Omental fat pad (tissue), 4 donors: ENCODE measurements around the gene NIM1K. TPM values are rescaled to one million over a fixed set of nuclear protein-coding genes. Genes with fewer than 3 reads are reported as not detected.

Experiments used
- ATAC-seq: fragments of 150-250 bp; one replicate; pipeline ENCODE4 v1.9.1; 2016; ENCODE audit warnings: mild to moderate bottlenecking, moderate library complexity; ENCODE audit not compliant: low FRiP score
- DNase-seq: peaks from one replicate; pipeline ENCODE4 v3.0.0-alpha.2; 2019; ENCODE audit warnings: low spot score
- CTCF ChIP-seq, 3 donors: fragments of 450-650 bp; IDR thresholded peaks; one replicate each; pipeline ENCODE4 v1.5.1; 2016 to 2017; ENCODE audit warnings: antibody characterized with exemption in 3 of 3, mild to moderate bottlenecking in 3 of 3, moderate library complexity in 2 of 3
- total RNA-seq, 4 donors: library from RNA; depleted of rRNA; stranded (reverse); fragments of >200 nt; gene quantifications; one replicate each; pipeline ENCODE4 v1.1.0, GENCODE V29; 2016

The NIM1K gene
- total RNA-seq, 4 donors from 2014 or later, result 0.12 to 0.79 (median 0.19) TPM; not detected in 1

DNA sequence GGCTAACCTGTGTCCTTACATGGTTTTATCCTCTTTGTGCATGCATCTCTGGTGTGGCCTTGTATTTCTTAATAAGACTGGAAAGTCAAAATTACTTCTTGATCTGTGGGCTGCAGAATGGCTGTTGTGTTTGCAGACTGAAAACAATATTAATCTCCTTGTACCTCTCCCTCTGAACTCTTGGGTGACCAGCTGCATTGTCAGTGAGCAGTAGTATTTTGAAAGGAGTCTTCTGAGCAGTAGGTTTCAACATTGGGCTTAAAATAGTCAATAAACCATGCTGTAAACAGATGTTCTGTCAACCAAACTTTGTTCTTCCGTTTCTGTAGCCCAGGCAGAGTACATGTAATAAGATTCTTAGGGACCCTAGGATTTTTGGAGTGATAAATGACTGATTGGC is 26.7 kb upstream of the NIM1K start:
- no peak for ATAC-seq
- DNase-seq, result no peak
- TF ChIP-seq CTCF (IDR thresholded peaks at IDR 0.05), result no peak

DNA sequence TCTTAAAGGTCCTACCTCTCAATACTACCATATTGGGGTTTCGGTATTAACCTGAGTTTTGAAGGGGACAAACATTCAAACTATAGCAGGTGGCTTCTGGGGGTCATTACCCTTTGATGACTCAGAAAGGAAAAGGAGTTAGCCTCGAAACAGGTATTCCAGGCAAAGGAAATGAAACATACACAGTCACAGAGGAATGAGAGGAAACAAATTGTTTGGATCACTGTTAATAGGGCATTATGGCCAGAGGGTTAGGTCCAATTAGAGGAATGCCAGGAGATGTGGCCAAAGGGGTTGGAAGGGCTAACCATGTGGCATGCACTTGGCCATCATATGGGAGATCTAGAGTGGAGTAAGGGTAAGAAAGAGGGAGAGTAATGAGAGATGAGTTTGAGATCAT is 23.9 kb upstream of the NIM1K start:
- no peak for TF ChIP-seq CTCF (IDR thresholded peaks at IDR 0.05)
- DNase-seq, result no peak
- ATAC-seq, result no peak

DNA sequence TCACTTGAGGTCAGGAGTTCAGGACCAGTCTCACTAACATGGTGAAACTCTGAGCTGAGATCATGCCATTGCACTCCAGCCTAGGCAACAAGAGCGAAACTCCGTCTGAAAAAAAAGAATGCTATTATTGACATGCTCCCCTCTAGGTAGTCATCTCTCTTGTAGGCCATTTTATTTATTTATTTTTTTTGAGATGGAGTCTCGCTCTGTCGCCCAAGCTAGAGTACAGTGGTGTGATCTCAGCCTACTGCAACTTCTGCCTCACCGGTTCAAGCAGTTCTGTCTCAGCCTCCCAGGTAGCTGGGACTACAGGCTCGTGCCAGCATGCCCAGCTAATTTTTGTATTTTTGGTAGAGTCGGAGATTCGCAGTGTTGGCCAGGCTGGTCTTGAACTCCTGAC is 20.6 kb upstream of the NIM1K start:
- DNase-seq, result no peak
- no peak for ATAC-seq
- no peak for TF ChIP-seq CTCF (IDR thresholded peaks at IDR 0.05)

- DNase-seq (no peak), ATAC-seq (no peak)
- TF ChIP-seq CTCF (IDR thresholded peaks at IDR 0.05), result no peak
Measured at GRCh38 chr5:43171926-43172325, 20.1 kb upstream of the NIM1K start.

DNA sequence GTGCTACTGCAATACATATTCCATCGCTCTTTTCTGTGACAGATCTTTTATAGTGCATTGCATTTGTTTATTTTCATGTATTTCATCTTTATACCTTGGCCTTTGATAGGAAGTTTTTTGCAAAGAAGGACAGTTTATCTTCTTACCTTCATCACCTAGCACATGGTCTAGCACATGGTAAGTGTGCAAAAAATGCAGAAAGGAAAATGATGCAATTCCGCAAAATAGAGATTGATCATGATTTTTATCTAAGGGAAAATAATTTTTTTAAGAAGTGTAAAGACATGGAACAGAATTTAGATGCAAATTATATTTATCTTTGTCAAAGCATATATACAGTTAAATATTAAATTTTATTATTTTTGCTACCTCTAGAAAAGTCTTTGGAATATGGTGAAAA is 19.2 kb upstream of the NIM1K start:
- ATAC-seq, result no peak
- DNase-seq, result no peak
- TF ChIP-seq CTCF (IDR thresholded peaks at IDR 0.05), result no peak

GRCh38 chr5:43174586-43174985 is 17.4 kb upstream of the NIM1K start:
- no peak for TF ChIP-seq CTCF (IDR thresholded peaks at IDR 0.05)
- DNase-seq (no peak), ATAC-seq (no peak)

GRCh38 chr5:43179836-43180235 is 12.2 kb upstream of the NIM1K start:
- no peak for TF ChIP-seq CTCF (IDR thresholded peaks at IDR 0.05)
- DNase-seq (no peak), ATAC-seq (no peak)
